ENCODE results near the gene OCRL. TPM values are rescaled to one million over a fixed set of nuclear protein-coding genes. Genes with fewer than 3 reads are reported as not detected.

The OCRL gene
- total and polyA plus RNA-seq, 2 of the 4 experiments (the other 2 are of a cell fraction), result 19.4 to 20.6 TPM

- no TSS peak for BruUV-seq (replicated peaks)
These were observed 16.8 kb upstream of the OCRL start, which contains the start of gene SMARCA1 for GRCh38 chrX:129523079-129523911. SMARCA1 (minus strand) TSS chrX:129523490; CDS start chrX:129523370, 120 bp downstream.

More at GRCh38 chrX:129523079-129523911, 16.8 kb upstream of the OCRL start, which contains the start of gene SMARCA1:
- ATAC-seq (ENCODE audit: low read depth) (peak; percentile 67), DNase-seq (peak; percentile 63)
- Histone ChIP-seq H3K56ac (ENCODE audit: extremely low read depth, insufficient read depth, low read length) (peak within 1 kb of the TSS; percentile 50; the same call in 1 of the 2 replicates), H2BK120ac (ENCODE audit: low read depth, low read length) (peak within 1 kb of the TSS; percentile 58; the same call in 1 of the 2 replicates), H3K27ac (ENCODE audit: insufficient read depth, low read length) (peak within 1 kb of the TSS; percentile 61), H4K8ac (ENCODE audit: low read depth in 2 of 2, low read length in 2 of 2) (peak within 1 kb of the TSS; percentile 84 to 90), H3K4me2 (ENCODE audit: low read depth, low read length) (peak within 1 kb of the TSS; percentile 78), H3K4me1 (ENCODE audit: control insufficient read depth, insufficient read depth, low read length) (no peaks in the 10 kb centered on the region), H3K9me1 (ENCODE audit: insufficient read depth, low read length) (no peaks in the 10 kb centered on the region), H2AK9ac (replicated peaks; ENCODE audit: low read depth, low read length, poor library complexity) (peak within 1 kb of the TSS; percentile 99), H2AFZ (replicated peaks; ENCODE audit: low read length, poor library complexity) (peak within 1 kb of the TSS; percentile 93), H2AK5ac (ENCODE audit: low read depth, low read length) (0 out of 2 replicates have a peak within 1 kb of the TSS, but pooled peaks have one; percentile 45), H3K27me3 (ENCODE audit: control insufficient read depth, insufficient read depth, low read length) (no peaks in the 10 kb centered on the region), H3K4me3 (ENCODE audit: insufficient read depth, low read depth, low read length) (peak within 1 kb of the TSS; percentile 75), H3K9ac (ENCODE audit: low read depth, low read length) (peak within 1 kb of the TSS; percentile 88), H4K5ac (ENCODE audit: low read depth, low read length) (peak within 1 kb of the TSS; percentile 51), H3K18ac (ENCODE audit: low read depth, low read length) (peak within 1 kb of the TSS; percentile 68; the same call in 1 of the 2 replicates), H4K91ac (ENCODE audit: insufficient read depth, low read depth, low read length) (peak within 1 kb of the TSS; percentile 78), H2BK20ac (ENCODE audit: low read depth, low read length) (no peak within 1 kb of the TSS), H2BK5ac (ENCODE audit: low read depth, low read length, poor library complexity, severe bottlenecking) (peak within 1 kb of the TSS; percentile 52), H4K20me1 (ENCODE audit: insufficient read depth, low read length) (peaks cover 13% of the 10 kb centered on the region; the same call in 1 of the 2 replicates), H2BK15ac (ENCODE audit: low read depth, low read length) (no peak within 1 kb of the TSS; the same call in 2 of the 3 replicates), H3K23ac (ENCODE audit: low read depth, low read length) (peak within 1 kb of the TSS; percentile 80), H3K4ac (ENCODE audit: low read depth, low read length) (peak within 1 kb of the TSS; percentile 89), H3K79me1 (ENCODE audit: low read depth in 1 of 2, low read length in 2 of 2) (peaks cover 0 to 5% of the 10 kb centered on the region in 2 experiments; a peak in 2 of 4 replicates), H3K14ac (replicated peaks; ENCODE audit: low read depth, low read length) (peak within 1 kb of the TSS; percentile 92), H3K36me3 (ENCODE audit: control insufficient read depth, insufficient read depth, low read length) (no peaks in the 10 kb centered on the region), H3K9me3 (ENCODE audit: control insufficient read depth, insufficient read depth, low read length) (no peaks in the 10 kb centered on the region)
- intact Hi-C loops (cut with micrococcal nuclease), result no loop called here
- WGBS, 2 experiments (ENCODE audit: extremely low coverage in 2 of 2, insufficient read length in 1 of 2), result 12% methylated on average over 3 of the region's 54 CpGs; no CpG with 5 or more reads in 1 of the 2 experiments
- ChIA-PET CTCF (no interaction called here), POLR2A (ENCODE audit: unreplicated experiment) (interaction anchor here (1.0 kb wide), 1 partner anchor 54 kb away, joined by 3 read pairs; no protein-coding TSS in a partner anchor)
- in situ Hi-C loops (cut with MboI; ENCODE audit: low sequenced_read_pairs), result no loop called here
- TF ChIP-seq RAD21 (IDR thresholded peaks at IDR 0.05; ENCODE audit: low read length) (no peak), MAZ (IDR thresholded peaks at IDR 0.05; ENCODE audit: borderline replicate concordance, low read depth, low read length) (peak; percentile 67; the same call in 1 of the 2 replicates), CHD1 (IDR thresholded peaks at IDR 0.05; ENCODE audit: low read depth, low read length) (no peak), POLR2A (IDR thresholded peaks at IDR 0.05; ENCODE audit: low read depth, low read length) (peak; percentile 84), MXI1 (IDR thresholded peaks at IDR 0.05; ENCODE audit: borderline replicate concordance, low read depth, low read length) (no peak), ELK1 (IDR thresholded peaks at IDR 0.05; ENCODE audit: borderline replicate concordance, low read depth, low read length) (no peak), NFE2L2 (IDR thresholded peaks at IDR 0.05; ENCODE audit: low read depth, low read length) (no peak), FOS (IDR thresholded peaks at IDR 0.05; ENCODE audit: low read depth, low read length) (no peak), RFX5 (IDR thresholded peaks at IDR 0.05; ENCODE audit: low read depth, low read length) (no peak)
- dilution Hi-C loops (cut with HindIII; ENCODE audit: low sequenced_read_pairs, unreplicated experiment), result no loop called here

Data from IMR-90 (cell line).